HG03378 (cell line): ENCODE results near the gene SYNE1.
"Not testable (repeated sequence)": the region's sequence is repeated elsewhere in the genome, so short reads cannot be mapped to it uniquely, and the experiment has no call there.

Experiments used
- ATAC-seq: cut with Tn5 transposase; IDR thresholded peaks from one replicate; pipeline ENCODE4 v1.9.1; 2021; ENCODE audit warnings: mild to moderate bottlenecking, moderate library complexity; ENCODE audit not compliant: unreplicated experiment

Gene SYNE1

DNA sequence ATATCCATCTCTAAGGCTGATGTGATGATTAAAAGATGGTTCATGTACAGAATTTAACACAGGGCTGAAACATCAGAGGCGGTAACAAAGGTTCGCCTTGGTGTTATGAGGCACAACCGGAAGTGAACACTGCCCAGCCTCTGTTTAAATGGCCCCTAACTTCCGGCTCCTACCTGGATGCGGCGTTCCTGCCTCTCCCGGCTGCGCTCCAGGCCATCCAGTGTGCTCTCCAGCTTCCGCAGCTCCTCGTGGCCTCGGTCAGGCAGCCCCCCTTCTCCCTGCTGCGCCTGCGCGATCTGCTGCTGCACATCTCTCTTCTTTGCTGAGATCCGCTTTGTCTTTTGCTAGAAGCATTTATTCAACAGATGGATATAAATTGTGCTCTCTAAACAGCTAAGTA lies 195.3 kb downstream of the SYNE1 start:
- no peak for ATAC-seq

DNA sequence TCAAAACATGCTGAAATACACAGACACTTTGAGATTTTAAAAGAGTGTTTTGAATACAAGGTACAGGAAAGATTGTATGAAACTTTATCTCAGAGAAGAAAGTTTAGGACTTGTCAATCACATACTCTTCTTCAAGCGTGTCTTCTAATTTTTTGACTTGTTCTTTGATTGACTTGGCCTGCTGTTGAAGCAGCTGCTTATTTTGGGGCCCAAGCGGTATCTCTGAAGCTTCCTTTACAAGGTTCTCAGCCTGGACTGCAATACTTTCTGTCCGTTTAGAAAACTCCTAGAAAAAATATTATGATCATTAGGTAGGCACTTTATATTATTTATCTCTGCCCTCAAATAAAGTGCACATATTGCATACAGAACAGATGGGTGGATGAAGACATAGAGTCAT lies 201.3 kb downstream of the SYNE1 start:
- no peak for ATAC-seq

DNA sequence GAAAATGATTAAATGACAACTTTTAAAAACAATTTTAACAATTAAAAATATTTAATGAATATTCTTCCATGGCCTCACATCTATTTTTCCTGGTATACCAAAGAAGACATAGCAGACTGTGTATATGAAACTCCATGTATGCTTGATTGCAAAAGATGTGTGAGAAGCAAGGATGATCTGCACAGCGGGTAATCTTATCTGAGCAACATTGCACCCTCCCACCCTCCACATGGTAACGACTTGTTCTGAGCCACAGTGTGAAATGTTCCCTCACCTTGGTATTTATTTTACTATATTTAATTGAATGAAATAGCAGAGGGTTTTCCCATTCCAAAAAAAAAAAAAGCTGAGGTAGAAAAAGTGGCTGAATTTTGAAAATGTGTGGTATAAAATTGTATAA lies 204.4 kb downstream of the SYNE1 start:
- ATAC-seq: no peak

DNA sequence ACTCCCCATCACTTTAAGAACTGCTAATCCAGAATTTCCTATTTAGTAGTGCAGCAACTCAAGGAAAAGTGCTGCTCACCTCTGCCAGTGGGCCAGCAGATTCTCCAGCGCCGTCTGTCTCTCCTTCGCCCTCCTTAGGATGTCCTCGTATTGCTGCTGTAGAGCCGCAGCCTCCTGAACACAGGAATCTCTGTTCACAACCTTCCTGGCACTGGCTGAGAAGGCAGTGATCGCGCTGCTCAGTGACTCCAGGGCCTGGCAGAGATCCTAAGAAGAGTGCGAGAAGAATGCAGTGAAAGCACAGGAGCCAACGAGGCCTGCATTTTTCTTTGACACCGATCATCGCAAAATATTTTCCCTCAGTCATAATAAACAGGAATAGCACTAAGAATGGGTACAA lies 209.0 kb downstream of the SYNE1 start:
- ATAC-seq: no peak

DNA sequence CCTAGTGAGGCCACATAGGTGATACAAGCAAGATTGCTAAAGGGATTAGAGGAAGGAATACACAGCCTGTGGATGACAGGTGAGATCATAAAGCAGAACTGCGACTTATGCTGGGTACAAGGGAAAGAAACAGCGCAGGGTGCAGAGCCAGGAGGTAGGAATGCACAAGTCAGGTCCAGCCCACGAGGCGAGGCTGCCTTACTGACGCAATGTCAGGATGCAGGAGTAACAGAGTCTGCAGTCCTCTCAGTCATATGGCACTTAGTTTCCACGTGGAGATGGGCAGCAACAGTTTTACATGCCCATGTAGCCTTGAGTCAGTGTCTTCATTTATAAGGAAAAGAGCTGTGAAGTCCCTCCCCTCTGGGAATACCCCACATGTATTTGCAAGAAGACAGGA lies 210.9 kb downstream of the SYNE1 start:
- ATAC-seq: no peak

DNA sequence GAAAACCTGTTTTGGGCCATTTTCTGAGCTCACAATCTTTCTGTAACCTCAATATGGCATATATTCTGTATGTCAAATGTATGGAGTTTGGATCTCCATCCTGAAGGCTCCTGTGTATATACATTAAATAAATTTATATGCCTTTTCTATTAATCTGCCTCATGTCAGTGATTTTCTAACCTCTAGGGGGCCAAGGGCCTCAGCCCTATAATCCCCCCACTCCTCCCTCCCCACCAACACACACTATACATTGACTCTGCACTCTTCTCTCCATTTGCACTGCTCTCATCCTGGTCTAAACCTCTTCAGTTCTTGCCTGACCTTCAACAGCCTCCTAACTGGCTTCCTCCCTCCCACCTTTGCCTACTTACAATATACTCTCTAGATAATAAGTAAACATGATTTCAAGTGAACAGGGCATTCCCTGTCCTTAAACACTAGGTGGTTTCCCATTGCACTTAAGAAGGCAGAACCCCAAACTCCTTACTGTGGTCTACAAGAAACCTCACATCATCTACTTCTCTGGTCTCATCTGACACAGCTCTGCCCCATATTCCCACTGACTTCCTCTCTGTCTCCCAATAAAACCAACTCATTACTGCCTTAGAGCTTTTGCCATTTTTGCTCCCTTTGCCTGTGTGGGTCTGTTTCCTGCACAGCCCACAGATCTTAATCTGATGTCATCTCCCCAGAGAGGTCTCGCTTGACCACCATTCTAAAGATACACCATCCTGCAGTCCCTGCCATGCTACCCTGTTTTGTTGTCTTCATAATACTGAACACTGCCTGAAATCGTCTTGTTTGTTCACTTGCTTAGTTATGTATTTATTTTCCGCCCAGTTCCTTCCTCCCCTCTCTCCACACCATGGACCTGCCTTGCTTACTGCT lies 213.7 kb downstream of the SYNE1 start:
- peak; percentile 93 for ATAC-seq

DNA sequence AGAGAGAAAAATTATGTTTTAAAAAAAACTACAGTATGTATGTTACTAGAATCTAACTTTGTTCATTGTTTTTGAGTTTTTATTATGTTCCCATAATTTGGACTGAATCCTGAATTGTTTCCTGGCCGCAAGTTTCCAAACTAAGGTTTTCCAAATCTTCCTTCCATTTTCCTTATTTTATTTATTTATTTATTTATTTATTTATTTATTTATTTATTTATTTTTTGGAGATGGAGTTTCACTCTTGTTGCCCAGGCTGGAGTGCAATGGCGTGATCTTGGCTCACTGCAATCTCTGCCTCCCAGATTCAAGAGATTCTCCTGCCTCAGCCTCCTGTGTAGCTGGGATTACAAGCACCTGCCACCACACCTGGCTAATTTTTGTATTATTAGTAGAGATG lies 215.7 kb downstream of the SYNE1 start:
- not testable (repeated sequence) for ATAC-seq

DNA sequence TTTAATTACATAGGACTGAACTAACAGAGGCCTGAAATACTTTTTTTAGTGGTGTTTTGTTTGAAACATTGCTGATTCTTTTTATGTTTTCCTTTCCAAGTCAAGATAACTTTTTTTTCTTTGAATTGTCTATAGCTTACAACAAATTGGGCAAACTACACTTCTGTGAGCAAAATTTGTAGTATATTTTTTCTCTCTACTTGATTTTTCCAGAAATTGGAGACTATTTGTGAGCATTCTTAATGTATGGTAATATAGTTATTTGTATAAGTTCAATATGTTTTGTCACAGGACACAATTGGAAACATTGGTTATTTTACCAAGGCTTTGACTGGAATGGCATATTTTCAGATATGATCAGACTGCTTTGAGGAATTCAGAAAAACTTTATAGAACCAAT lies 216.5 kb downstream of the SYNE1 start:
- no peak for ATAC-seq

DNA sequence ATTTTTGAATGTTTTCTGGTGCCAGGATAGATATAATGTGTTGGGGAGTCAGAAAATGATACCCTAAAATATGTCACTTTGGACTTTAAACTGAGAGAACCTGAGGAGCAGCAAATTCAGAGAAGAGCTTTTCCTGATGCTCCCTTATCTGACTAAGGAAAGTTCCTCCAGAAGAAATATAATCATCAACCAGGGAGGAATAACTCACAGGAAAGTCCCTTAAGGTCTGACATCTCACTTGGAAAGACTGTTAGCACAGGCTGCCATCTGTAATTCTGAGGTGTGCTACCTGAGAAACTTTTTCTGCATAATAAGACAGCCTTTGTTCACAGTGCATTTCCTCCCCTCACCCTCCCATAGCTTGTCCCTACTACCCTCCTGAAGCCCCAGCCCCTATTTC lies 218.6 kb downstream of the SYNE1 start:
- ATAC-seq: no peak

DNA sequence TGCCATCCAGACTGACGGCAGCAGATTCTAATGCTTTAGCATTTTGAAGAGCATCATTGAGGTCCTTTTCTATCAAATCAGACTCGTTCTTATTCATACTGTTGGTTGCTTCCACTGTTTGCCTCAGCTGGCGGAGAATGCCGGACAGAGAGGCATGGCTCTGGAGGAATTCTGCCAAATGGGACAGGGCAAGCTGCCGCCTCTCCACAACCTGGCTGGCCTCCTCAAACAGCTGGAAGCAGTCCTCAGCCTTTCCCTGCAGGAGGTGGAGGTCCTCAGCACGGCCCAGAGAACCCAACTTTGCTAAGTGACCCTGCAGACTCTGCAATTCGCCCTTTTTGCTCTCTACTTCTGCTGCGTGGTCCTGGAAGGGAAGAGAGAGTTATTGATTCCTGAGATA lies 220.5 kb downstream of the SYNE1 start:
- ATAC-seq: no peak

DNA sequence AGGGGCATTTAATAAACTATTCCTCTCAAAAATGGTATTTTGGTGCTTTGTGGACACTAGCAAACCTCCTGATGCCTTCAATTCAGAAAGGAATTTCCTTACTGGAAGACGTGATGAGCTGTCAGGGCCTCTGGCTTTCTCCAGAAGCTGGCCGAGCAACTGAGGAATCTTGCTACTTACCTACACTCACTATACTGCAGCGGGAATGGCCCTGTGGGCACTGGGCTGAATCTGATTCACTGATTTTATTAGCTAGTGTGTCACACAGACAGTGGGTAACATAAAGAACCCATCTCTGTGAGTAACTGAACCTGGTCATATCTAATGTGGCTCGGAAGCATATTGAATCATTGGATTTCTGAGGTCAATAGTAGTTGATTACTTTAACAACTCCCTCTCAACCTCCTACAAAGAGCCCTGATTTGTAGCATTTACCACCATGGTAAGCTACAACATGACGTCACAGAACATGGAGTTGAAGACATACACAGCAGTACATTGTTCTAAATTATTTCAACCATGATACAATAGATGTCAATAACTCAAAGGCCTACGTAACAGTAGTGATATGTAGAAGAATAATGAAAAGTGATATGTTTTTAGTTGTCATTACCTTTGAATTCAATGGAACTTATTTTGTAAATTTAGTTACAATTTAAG lies 232.1 kb downstream of the SYNE1 start:
- ATAC-seq: no peak

DNA sequence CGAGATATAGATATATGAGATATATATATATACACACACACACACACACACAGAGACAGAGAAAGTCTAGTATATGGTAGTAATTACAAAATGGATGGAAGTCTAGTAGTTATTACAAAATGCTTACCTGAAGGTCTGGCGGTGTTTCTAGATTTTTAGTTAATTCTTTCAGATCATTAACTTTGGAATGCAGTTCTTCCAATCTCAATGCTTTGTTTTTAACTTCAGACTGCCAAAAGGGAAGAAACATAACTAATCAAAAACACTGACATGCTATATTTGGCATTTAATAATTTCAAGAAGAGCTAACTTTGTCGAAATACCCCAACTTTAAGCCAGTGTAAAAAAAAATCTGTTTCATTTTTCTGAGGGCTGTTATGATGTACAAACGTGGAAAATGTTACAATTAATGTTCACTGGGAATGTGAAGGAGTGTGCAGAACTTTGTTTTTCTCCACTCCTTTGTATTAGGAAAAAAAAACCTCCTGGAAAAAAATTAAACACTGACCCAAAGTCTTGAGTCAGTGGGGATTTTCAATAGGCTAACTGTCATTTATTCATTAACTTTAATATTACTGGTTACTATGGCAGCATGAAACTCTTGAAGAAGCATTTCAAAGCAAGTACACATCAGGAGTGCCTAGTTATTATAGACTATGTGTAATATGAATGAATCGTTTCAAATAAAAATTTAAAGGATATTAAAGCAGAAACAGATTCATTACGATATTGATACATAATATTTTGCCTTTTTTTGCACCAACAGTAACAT lies 232.9 kb downstream of the SYNE1 start:
- peak; percentile 84 for ATAC-seq

DNA sequence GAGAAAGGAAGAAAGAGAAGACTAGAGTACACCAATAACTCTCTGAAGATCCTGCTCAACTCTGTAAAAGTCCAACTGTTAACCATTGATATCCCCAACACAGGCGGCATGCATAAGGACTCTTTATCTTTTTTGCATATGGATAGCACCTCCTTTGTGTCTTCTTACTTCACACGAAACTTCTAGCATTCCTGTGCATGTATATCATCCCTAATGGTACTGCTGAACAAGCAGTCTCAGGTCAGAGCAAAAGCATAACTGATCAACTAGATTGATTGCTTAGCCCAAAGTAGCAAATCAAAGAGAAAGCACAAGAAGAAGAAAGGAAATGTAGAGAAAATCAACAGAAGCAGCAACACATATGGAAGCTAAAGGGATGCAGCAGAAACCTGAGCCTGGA lies 234.4 kb downstream of the SYNE1 start:
- no peak for ATAC-seq

DNA sequence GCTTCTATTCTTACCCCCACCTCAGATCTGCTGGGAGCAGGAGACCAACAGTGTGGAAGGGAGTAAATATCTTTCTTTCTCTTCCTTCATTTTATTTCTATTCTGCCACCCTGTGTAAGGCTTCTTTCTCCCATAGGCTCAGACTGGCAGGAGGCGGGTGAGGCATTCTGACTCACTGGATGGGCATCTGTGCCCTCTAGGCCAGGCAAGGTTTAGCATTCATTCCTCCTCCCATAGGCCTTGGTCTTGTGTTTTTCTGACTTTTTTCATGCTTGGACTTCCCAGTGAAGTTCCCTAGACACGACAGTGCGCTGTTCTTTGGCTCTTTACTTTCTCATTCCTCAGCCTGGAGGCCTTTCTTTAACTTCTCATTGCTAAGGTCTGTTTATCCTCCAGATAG lies 235.2 kb downstream of the SYNE1 start:
- ATAC-seq: no peak

DNA sequence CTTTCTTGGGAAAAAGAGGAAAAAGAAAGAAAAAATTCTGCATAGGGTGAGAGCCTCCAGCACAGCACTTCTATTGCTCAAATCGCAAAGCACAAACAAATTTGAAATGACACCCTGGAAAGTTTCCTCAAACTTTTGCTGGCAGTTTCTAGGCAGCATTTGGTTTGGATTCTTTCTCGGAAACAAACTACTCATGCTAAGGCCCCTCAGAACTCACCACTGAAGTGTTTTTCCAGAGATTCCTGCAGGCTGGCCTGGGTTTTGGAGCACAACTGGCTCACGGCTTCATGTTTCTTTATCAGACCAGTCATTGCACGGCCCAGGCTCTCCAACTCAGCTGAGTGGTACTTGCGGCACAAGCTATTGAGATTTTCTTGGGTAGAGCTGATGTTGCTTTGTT lies 237.8 kb downstream of the SYNE1 start:
- no peak for ATAC-seq

DNA sequence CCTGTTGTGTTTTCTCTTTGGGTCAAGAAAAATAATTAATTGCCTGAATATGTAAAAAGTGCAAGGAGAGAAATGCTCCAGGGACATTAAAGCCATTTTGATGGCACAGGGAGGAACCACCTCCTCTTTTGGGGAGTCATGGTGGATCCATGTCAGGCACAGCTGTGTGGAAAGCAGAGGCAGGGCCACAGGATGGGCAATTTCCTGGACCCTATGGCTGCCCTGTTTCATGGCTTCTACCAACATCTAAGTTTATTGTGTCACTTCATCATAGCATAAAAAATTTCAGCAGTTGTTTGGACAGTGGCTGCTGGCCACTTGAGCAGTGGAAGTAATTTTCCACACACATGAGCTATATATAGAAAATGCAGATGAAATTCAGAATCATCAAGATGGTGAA lies 238.2 kb downstream of the SYNE1 start:
- no peak for ATAC-seq

DNA sequence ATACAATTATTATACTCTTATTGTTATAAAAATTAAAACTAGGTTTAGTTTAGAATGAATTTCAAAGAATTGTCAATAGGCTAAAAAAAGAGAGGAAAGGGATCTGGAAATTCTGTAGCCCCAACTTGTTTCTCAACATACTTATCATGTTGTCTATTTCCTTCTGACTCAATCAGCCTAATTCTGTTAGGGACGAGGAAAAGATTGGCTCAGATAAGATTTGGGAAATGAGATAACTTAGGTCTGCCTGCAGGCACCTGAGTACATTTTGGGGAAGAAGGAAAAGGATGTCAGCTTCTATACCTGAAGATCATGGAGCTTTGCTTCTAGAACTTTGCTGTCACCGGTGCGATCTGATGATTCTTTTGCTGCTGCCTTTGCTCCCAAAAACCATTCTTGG lies 238.8 kb downstream of the SYNE1 start:
- no peak for ATAC-seq

DNA sequence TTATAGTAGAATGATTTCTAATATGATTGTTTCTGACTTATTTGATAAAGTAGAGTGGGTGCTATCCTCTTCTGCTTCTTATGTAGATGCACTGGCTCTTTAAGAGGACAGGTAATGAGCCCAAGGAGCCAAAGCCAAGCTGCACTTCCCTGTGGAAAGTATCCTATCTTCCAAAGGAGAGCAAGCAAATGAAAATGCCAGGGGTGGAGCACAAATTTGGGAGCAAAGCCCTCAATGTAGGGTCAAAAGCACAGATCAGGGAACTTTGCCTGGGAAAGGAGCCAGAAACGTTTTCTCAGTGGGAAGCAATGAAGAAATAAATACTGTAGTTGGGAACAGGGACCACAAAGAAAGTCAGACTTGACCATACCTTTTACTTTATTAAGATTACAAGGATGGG lies 242.9 kb downstream of the SYNE1 start:
- no peak for ATAC-seq

DNA sequence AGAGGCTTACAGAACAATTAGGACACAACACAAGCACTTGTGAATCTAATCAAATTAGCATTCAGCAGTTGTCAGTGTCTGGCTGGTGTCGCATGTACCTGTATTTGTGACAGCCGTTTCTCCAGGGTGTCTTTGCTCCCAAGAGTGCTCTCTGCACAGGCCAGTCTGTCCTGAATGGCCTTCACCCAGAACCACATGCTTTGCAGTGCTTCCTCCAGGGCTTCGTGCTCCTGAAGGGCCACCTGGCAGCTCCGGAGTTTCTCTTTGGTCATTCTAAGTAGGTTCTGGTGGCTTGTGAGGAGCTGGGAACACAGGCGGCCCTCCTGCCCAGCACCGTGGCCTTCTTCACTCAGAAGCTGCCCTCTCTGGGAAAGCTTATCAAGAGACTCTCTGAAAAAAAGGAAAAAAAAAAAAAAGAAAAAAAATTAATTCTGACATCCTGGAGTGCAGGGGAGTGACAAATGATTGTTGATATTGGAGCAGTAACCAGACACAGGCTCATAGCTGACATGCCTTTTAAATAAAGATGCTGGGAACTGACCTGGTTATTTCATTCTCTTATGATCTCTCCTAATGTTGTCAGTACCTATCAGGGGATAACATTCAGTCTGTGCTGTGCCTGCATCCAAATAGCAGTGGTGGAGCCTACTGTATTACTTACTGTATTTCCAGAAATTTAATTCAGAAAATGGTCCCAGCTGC lies 245.8 kb downstream of the SYNE1 start:
- no peak for ATAC-seq

DNA sequence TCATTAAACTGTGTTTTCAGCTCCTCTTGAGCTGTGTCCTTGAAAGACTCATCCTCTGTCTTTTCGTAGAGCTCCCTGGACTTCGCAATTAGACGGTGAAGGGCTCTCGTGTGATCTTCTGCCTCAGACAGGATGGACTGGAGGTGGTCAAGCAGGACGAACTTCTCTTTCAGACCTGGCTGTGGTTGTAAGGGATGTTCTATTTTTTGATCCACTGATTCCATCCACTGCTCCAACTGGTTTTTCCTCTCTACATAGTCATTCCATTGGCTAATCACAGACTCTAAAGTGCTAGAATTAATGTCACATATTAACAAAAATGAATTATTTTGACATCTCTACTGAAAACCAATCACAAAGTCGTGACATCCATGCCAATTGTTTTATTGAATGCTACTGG lies 250.1 kb downstream of the SYNE1 start:
- ATAC-seq: no peak

DNA sequence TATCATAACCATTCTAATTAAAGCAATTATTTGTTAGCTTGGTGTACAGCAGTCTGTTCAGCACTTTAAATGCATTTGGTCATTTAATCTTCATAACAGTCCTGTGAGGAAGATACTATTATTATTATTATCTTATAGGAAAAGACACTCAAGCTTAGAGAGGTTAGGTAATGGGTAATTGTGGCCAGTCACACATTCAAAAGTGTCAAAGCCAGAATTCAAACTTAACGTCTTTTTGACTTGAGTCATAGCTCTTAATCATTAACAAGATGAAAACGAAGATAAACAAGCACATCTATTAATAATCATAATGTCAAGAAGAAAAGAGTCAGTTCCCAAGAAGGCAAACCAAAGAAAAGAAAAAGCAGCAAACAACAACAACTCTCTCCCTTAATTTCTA lies 251.0 kb downstream of the SYNE1 start:
- peak; percentile 64 for ATAC-seq
